Ascending aorta (tissue), 2 donors: ENCODE measurements around the gene WDR45B. TPM values are rescaled to one million over a fixed set of nuclear protein-coding genes. Genes with fewer than 3 reads are reported as not detected.

Experiments used
- DNase-seq, 2 donors: peaks; one replicate each; pipeline ENCODE4 v3.0.0-alpha.2; 2019; ENCODE audit warnings: low spot score in 2 of 2
- H3K27ac ChIP-seq, 2 donors: fragments of 200-600 bp; sonication (generic); one replicate each; pipeline ENCODE4 v1.5.1; 2016 to 2017; ENCODE audit warnings: mild to moderate bottlenecking in 1 of 2
- H3K27me3 ChIP-seq: fragments of 200-600 bp; sonication (generic); one replicate; pipeline ENCODE4 v1.5.1; 2017
- H3K36me3 ChIP-seq, 2 donors: fragments of 200-600 bp; sonication (generic); one replicate each; pipeline ENCODE4 v1.5.1; 2016
- H3K4me1 ChIP-seq, 2 donors: fragments of 200-600 bp; sonication (generic); one replicate each; pipeline ENCODE4 v1.5.1; 2016 to 2017; ENCODE audit warnings: mild to moderate bottlenecking in 1 of 2
- H3K4me3 ChIP-seq, 2 donors: fragments of 200-600 bp; sonication (generic); one replicate each; pipeline ENCODE4 v1.5.1; 2016 to 2017; ENCODE audit warnings: mild to moderate bottlenecking in 1 of 2
- H3K9me3 ChIP-seq, 2 donors: fragments of 200-600 bp; sonication (generic); one replicate each; pipeline ENCODE4 v1.5.1; 2016
- intact Hi-C: fragments of 100-400 bp; cut with DNase I; formaldehyde crosslinking; loops from one replicate; pipeline ENCODE4 v1.15.1; 2023
- total RNA-seq: library from RNA; depleted of rRNA; stranded (reverse); fragments of >200 nt; gene quantifications from one replicate; pipeline ENCODE4 v1.1.0, GENCODE V29; 2016
- TF ChIP-seq, protein P1 (sequence below), 3 experiments: fragments of 200-600 bp in 2 of 3; fragments of 450-650 bp in 1 of 3; sonication (generic) in 2 of 3; IDR thresholded peaks; one replicate each; pipeline ENCODE4 v1.5.1; 2016 to 2019; ENCODE audit warnings: antibody characterized with exemption in 3 of 3, mild to moderate bottlenecking in 1 of 3, moderate library complexity in 1 of 3

Gene WDR45B
- total RNA-seq, 1 donor from 2014 or later, result 53.7 TPM

DNA sequence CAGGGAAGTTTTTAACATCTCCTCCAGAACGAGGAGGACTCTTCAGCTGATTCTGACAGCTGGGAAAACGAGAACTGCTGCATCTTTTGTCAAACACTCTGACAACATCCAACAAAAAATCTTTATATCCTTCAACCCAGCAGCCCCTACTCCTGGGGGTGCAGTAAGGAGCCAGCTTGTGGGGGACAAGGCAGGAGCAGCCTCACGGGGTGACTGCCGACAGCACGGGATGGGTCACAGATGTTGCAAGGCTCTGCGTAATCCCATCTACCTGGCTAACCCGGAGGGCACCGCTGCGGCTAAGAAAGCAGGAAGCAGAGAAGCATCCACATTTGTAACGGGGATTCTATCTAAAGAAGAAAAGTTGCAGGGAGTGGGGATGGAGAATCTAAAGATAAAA is 28.6 kb downstream of the WDR45B start:
- TF ChIP-seq, protein P1, sequence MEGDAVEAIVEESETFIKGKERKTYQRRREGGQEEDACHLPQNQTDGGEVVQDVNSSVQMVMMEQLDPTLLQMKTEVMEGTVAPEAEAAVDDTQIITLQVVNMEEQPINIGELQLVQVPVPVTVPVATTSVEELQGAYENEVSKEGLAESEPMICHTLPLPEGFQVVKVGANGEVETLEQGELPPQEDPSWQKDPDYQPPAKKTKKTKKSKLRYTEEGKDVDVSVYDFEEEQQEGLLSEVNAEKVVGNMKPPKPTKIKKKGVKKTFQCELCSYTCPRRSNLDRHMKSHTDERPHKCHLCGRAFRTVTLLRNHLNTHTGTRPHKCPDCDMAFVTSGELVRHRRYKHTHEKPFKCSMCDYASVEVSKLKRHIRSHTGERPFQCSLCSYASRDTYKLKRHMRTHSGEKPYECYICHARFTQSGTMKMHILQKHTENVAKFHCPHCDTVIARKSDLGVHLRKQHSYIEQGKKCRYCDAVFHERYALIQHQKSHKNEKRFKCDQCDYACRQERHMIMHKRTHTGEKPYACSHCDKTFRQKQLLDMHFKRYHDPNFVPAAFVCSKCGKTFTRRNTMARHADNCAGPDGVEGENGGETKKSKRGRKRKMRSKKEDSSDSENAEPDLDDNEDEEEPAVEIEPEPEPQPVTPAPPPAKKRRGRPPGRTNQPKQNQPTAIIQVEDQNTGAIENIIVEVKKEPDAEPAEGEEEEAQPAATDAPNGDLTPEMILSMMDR (IDR thresholded peaks at IDR 0.05), result no peak
- no peak for DNase-seq
- Histone ChIP-seq H3K27ac (no peak overlapping the region), H3K27me3 (no peaks in the 10 kb centered on the region), H3K36me3 (peaks cover 71 to 91% of the 10 kb centered on the region in 2 donors), H3K4me1 (no peaks in the 10 kb centered on the region), H3K9me3 (no peaks in the 10 kb centered on the region), H3K4me3 (no peak overlapping the region)
- intact Hi-C loops, result no loop called here

DNA sequence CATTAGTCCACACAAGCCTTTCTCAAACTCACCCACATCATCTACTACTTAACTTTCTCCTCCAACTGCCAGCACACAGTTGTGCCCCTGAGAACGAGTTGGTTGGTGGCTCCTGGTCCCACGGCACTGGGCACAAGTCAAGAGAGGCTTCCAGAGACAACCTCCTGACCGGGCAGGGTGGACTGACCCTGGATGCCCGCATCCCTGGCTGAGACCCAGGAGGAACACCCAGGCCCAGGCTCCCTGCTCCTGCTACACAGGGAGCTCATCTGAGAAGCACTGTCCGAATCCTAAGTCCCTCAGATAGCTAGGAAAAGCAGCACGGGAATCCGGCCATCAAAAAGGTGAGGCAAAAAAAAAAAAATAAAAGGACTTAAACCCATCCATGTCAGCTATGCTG is 29.0 kb downstream of the WDR45B start:
- Histone ChIP-seq H3K4me1 (no peaks in the 10 kb centered on the region), H3K36me3 (peaks cover 70 to 92% of the 10 kb centered on the region in 2 donors), H3K27ac (no peak overlapping the region), H3K4me3 (no peak overlapping the region), H3K9me3 (no peaks in the 10 kb centered on the region), H3K27me3 (no peaks in the 10 kb centered on the region)
- no peak for DNase-seq
- intact Hi-C loops, result no loop called here
- TF ChIP-seq, protein P1 (IDR thresholded peaks at IDR 0.05), result no peak

DNA sequence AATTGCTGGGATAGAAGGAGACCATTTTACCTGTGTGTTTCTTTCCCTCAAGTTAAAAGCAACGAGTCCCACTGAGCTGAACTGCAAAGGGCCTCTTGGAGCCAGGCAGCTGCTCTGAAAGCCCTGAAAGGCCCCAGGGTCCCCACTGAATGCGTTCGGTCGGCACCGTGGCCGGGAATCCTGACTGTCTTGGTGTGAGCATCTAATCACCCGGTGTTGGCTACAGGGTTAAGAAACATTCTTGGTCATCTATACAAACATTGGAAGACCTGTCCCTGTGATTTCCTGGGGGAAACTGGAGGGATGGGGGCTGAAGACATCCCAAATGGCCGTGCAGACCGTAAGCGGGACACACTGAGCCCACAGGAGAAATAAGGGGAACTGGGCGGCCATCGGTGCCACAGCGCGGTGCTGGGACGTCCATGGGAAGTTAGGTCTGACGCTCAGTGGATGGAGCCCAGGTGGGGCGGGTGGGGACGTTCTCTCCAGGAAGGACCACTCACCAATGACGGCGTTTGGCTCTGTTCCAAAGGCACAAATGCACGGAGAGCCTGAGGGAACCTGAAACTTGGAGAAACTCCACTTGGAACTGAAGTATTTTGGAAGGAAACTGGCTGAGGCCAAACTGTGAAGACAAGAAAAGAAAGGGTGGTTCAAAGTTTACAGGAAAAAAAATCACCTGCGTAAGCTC is 32.1 kb downstream of the WDR45B start:
- TF ChIP-seq, protein P1 (IDR thresholded peaks at IDR 0.05), result no peak
- DNase-seq, result no peak
- Histone ChIP-seq H3K9me3 (no peaks in the 10 kb centered on the region), H3K27ac (no peak overlapping the region), H3K36me3 (peaks cover 73 to 74% of the 10 kb centered on the region in 2 donors), H3K4me3 (no peak overlapping the region), H3K4me1 (no peaks in the 10 kb centered on the region), H3K27me3 (no peaks in the 10 kb centered on the region)
- intact Hi-C loops, result no loop called here

DNA sequence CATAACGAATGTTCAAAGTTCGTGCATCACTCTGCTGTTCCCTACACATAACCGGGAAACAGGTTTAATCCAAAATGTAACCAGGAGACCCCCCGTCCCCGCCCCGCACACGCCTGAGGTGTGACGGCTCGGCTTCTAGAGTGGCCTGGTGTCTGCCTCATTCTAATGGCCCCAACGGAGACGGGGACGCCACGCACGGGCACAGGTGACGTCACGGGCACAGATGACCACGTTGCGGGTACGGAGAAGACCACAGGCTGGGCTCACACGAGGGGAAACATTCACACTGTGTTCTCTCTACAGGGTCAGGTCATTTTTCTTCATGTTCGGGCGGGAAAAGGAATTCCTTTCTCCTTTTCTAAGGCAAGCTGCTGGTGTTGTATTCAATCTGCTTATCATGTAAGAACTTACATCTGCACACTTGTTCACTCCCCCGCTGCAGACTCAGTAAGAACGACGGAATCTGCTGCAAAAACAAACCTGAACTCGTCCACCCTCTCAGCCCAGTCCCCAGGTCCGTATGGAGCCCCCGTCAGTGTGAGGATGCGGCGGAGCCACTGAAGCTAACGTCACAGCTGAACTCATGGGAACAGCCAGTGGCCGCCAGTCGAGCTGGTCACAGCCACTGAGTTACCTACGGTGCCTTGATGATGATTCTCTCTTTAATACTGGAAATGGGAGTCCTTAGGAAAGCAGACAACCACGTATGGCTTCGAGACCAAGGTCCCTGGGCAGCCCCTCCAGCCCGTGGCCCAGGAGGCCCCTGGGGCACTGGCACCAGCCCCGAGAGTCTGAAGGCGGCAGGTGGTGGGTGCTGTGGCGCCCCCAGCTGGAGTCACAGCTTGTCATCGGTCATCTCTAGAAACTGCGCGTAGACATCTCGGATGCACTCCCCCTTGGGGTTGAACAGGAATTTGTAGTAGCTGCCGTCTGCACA is 32.9 kb downstream of the WDR45B start:
- Histone ChIP-seq H3K4me1 (no peaks in the 10 kb centered on the region), H3K4me3 (no peak overlapping the region), H3K9me3 (no peaks in the 10 kb centered on the region), H3K27me3 (no peaks in the 10 kb centered on the region), H3K36me3 (peaks cover 68 to 73% of the 10 kb centered on the region in 2 donors), H3K27ac (no peak overlapping the region)
- intact Hi-C loops, result no loop called here
- TF ChIP-seq, protein P1 (IDR thresholded peaks at IDR 0.05), result no peak
- no peak for DNase-seq

DNA sequence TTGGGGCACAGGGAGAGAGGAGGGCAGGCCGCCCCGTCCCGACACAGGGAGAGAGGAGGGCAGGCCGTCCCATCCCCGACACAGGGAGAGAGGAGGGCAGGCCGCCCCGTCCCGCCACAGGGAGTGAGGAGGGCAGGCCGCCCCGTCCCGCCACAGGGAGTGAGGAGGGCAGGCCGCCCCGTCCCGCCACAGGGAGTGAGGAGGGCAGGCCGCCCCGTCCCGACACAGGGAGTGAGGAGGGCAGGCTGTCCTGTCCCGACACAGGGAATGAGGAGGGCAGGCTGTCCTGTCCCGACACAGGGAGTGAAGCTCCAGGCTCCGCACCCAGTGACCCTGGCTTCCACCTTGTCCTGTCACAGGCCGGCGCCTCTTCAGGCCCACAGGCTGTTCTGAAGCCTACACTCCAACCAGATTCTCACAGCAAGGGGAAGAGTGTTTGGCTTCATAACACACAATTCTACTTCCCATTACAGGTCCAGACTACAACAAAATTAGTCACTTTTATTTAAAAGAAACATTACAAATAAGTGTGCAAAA is 34.1 kb downstream of the WDR45B start:
- H3K36me3 ChIP-seq, result peaks cover 57 to 73% of the 10 kb centered on the region in 2 donors
- H3K9me3 ChIP-seq, result no peaks in the 10 kb centered on the region
- H3K27ac ChIP-seq, result no peak overlapping the region

More for the DNA sequence above, 34.1 kb downstream of the WDR45B start:
- intact Hi-C loops, result no loop called here
- TF ChIP-seq, protein P1 (IDR thresholded peaks at IDR 0.05), result no peak
- DNase-seq, result no peak
- no peak overlapping the region for H3K4me3 ChIP-seq
- no peaks in the 10 kb centered on the region for H3K27me3 ChIP-seq
- H3K4me1 ChIP-seq, result no peaks in the 10 kb centered on the region
